NCI-H187 (cell line): ENCODE results near the gene SNAI3.
A peak's percentile ranks its signal among the peaks of the same experiment; 100 is the strongest.

Source experiments
- DNase-seq, 2 experiments: peaks; one replicate each; lab custom pipeline; 2025; lab: John Stamatoyannopoulos, UW

Gene SNAI3

GRCh38 chr16:88649924-88650748 lies 36.2 kb downstream of the SNAI3 start:
- no peak for DNase-seq

GRCh38 chr16:88649195-88649923 lies 36.9 kb downstream of the SNAI3 start:
- DNase-seq, result no peak

GRCh38 chr16:88647178-88648070 lies 38.9 kb downstream of the SNAI3 start:
- no peak for DNase-seq

- no peak for DNase-seq
These were observed 39.8 kb downstream of the SNAI3 start for GRCh38 chr16:88646345-88647034.

GRCh38 chr16:88645941-88646340 lies 40.4 kb downstream of the SNAI3 start:
- no peak for DNase-seq

- DNase-seq, result no peak
These were observed 40.9 kb downstream of the SNAI3 start for GRCh38 chr16:88645455-88645854.

- DNase-seq, result no peak
These were observed 42.7 kb downstream of the SNAI3 start for GRCh38 chr16:88643644-88643932.

GRCh38 chr16:88642881-88643643 lies 43.2 kb downstream of the SNAI3 start:
- DNase-seq, result no peak

GRCh38 chr16:88640498-88641247 lies 45.6 kb downstream of the SNAI3 start:
- no peak for DNase-seq

- no peak for DNase-seq
These were observed 46.2 kb downstream of the SNAI3 start for GRCh38 chr16:88640039-88640495.

- peak; percentile 9 to 49 for DNase-seq
These were observed 46.9 kb downstream of the SNAI3 start for GRCh38 chr16:88639231-88640038.

- peak; percentile 48 to 67 for DNase-seq
These were observed 47.7 kb downstream of the SNAI3 start, which contains the start of gene IL17C for GRCh38 chr16:88638323-88639230. Gene IL17C (plus strand): TSS chr16:88638572. CDS start chr16:88638642, 70 bp downstream.

GRCh38 chr16:88636488-88637265 lies 49.6 kb downstream of the SNAI3 start:
- DNase-seq, result no peak

GRCh38 chr16:88635671-88636319 lies 50.5 kb downstream of the SNAI3 start:
- no peak for DNase-seq

- DNase-seq, result no peak
These were observed 51.2 kb downstream of the SNAI3 start for GRCh38 chr16:88634994-88635670.
